Activated CD8-positive, alpha-beta memory T cell treated with anti-CD3 and anti-CD28 coated beads, Interleukin-2, amount 50 U/mL, for 24 hours (primary cell): Measurements from ENCODE around the gene KIF5C.

Experiments
- DNase-seq: peaks from one replicate; pipeline ENCODE4 v3.0.0-alpha.2; 2020; ENCODE audit errors: extremely low read depth

Gene KIF5C

DNA sequence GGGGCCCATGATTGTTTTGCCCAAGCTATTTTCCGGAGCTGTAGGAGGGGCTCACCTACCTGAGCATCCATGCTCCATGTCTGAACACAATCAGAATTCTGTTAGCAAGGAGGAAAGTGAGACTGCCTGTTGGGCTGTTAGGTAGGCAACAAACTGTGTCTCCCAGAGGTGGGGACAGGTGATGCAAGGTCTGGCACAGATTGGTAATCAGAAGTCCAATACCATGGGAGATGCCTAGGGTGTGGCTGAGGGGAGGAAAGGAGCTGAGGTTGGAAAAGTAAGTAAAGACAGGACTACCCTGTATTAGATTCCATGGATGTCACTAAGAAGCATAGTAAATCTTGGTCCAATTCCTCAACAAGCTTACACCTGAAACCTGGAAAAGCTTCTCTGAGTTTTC is 166.5 kb downstream of the KIF5C start:
- no peak for DNase-seq

DNA sequence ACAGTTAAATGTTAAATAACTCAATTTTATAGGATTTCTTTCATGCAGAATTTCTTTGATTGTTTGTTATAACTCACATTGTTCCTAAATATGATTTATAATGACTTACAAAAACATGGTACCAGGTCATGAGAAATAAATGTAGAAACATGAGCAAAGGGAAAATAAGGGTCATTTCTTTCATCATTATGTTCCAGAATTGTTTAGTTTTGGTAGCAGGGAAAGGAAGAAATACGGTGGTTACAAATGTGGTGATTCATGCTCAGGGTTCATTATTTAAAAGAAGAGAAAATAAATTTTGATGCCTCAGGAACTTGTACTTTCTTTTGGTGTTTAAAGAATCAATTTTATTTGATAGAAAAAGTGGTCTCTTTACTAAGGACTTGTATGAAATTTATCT is 167.9 kb downstream of the KIF5C start:
- DNase-seq, result no peak

DNA sequence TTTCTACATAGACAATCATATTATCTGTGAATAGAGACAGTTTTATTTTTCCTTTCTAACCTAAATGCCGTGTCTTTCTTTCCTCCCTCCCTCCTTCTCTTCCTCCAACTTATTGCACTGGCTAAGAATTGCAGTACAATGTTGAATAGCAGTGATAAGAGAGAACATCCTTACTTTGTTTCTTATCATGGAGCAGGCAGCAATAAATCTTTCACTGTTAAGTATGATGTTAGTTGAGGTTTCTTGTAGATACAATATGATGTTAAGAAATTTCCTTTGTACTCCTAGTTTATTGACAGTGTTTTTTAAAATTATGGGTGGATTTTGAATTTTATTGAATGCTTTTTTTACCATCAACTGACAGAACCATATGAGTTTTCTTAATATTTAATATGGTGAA is 169.5 kb downstream of the KIF5C start:
- DNase-seq, result no peak

DNA sequence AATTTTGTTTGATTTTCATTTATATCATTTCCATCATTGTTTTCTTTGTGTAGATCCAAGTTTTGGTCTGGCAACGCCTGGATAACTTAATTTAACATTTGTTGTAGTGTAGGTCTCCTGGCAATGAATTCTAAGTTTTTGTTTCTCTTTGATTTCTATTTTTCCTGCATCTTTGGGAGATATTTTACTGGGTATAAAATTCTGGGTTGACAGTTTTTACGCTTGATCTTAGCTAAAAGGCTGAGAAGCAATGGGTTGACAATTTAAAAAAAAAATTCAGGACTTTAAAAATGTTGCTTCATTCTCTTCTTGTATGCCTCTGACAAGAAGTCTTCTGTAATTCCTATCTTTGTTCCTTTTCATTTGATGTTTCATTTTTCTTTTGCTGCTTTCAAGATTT is 172.1 kb downstream of the KIF5C start:
- no peak for DNase-seq

DNA sequence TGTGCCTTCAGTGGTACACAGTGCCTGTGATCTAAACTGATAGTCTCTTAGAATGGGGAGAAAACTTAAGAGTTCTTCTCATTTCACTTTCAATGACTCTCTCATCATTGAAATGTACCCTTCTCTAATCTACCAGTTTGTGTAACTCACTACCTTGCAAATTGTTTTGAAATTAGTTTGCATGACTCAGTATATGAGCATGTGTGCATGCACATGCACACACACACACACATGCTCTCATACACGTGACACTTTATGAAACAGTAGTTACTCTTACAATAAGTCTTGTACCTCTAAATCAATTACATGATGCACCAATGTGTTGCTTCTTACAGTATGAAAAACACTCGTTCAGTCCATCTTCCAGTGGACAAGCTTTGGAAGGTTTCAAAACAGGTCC is 174.1 kb downstream of the KIF5C start:
- DNase-seq, result no peak

DNA sequence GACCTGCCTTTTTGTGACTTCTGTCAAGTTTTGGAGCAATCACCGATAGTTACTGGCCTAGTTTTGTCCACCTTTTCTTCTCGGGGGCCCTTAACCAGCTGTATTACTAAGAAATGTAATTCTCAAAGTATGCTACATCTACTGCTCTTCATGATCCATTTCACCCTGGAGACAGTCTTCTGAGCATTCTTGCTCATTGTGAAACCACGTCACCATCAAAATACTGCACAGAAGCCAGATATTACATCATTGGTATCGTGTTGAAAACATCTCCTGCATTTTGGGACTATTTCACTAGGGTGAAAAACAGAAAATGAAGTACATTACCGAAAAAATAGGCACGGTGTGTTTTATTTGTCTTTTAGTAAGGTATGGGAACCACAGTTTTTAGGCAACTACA is 175.2 kb downstream of the KIF5C start:
- no peak for DNase-seq

DNA sequence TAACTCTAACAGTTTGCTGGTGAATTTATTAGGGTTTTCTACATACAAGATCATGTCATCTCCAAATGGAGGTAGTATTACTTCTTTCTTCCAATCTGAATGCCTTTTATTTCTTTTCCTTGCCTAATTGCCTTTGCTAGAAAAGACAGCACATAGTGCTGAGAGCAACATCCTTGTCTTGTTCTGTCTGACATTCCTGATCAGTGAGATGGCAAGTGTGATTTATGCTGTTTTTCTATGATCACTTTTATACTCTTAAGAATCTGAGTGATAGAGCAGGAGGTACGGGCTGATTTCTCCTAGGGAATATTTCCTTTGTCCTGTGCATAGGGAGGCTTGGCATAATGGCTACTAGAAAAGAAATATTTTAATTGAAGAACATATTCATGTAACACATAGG is 180.7 kb downstream of the KIF5C start:
- no peak for DNase-seq

DNA sequence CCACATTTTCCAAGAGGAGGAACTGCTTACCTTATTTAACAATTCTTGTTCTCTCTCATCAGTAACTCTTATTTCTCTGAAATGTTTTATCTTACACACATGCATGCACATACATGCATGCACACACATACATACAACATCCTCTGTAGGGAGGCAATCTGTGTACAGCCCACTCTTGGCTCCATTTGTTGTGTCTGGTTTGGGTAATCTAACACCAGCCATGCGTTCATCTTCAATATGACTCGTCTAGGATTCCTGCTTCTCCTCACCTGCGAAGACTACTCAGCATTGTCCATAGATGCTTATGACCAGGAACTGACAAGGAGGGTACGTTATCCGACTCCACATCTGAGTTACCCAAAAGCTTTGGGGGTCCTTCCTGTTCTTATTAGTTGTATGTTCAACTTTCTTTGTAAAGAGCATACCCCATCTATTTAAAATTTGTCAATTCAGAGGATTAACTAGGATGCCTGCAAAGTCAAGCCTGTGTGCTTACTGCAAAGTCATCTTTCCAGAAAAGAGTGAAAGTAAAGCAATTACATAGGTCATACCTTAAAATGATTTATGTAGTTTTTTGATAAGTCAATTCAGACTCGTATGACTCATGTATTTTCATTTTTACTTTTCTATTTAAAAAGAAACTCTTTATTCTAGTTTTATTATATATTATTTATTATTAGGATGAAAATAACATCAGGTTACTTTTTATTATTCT is 181.7 kb downstream of the KIF5C start:
- DNase-seq, result no peak

DNA sequence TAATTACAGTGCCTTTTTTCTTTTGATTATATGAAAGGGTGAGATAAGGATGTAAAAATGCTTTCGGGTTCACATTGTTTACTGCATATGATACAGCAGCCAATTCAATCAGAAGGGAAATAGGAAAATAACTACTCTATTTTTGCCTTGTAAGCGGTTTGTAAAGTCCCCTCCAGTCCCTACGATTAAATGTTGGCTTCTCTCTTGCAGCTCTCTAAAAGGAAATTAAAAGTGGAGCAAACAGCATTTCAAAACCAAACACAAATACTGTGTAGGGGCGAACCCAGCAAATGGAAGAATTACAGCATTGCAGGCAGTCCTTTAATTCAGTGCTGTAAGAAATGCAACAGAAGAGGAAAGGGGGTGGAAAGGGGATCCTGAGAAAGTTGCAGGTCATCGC is 182.4 kb downstream of the KIF5C start:
- DNase-seq, result no peak

DNA sequence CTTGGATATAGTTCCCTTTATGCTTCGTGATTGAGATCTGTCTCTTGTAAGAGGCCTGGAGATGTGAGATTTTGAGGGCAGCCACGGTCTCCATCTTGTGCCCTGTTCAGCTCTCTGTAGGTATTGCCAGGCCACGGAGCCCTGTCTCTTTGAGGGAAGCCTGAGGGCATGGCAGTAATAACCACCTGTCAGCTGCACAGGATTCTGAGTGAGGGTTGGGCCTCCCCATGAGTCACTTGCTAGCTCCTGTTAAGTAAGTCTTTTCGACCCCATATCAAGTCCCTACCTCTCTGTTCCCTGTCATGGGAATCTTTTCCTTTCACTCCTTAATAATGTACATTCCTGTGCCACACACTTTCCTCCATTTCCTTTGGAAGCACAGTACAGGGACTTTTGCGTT is 183.9 kb downstream of the KIF5C start:
- DNase-seq, result no peak

DNA sequence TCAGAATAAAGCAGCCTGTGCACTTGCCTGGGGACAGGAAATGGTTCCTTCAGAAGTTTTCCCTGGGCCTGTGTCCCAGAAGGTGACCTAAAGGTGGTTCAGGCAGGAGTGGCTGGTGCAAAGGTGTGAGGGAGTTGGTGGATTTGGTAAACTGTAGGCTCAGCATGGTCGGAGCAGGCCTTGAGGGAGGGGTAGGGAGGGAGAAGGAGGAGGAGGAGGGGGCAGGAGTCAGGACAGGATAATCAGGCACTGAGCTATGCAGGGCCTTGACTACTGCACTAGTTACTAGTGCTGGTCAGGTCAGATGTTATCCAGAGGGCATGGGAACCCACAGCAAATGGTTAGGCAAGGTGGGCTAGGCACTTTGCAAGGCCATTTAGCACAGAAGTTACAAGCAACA is 184.8 kb downstream of the KIF5C start:
- no peak for DNase-seq

DNA sequence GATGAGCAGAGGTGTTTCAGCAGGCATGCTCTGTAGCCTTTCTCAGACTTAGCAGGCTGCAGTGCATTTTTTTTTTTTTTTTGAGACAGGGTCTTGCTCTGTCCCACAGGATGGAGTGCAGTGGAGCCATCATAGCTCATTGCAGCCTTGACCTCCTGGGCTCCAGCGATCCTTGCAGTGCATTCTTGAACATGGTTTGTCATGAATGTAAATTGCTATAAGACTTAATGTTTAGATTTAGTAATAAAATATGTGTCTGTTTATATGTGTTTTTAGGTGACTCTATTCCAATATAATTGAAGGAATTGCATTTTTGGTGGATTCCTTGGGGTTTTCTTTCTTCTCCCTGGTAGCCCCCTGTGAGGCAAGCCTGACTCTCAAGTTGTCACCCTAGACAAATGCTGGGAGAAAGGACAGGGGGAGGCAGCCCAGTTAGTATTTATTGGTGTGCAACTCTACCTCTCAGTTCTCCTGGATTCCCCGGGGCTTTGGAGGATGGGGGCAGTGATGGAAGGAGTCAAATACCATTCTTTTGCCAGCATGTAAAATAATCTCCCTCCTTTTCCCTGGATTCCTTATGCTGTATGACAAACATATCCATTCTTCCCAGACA is 186.2 kb downstream of the KIF5C start:
- DNase-seq, result no peak

DNA sequence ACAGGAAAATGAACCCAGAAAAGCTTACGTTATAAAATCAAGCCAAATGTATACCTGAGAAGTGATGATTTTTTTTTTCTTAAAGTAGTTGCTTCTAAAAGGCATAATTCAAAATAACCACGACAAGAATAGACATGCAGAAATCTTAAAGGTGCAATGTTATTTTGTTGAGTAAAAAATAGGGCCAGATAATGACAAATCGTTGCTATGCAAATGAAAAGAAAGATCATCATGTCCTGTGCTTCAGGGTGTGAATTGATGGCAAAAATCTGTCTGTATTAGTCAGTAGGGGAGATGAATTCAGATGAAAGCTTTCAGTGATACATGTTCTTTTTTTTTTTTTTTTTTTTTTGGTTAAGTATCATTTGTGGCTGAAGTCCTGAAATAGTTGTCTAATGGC is 187.5 kb downstream of the KIF5C start:
- no peak for DNase-seq

DNA sequence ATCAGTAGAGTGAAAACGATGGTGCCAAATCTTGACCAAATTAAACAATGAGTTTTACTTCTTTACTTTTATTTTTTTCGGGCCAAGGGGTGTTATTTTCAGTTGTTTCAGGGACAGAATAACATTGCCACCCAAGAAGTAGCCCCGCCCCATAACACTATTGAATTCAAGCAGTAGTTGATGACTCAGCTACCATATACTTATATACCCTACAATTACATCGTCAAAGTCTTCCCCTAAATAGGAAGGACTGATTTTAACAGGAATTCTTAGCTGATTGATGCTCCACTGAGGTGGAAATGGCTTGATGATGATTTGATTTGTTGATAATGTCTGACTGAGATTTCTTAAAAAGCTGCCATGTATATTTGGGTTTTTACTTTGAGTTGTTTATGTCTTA is 188.2 kb downstream of the KIF5C start:
- no peak for DNase-seq

DNA sequence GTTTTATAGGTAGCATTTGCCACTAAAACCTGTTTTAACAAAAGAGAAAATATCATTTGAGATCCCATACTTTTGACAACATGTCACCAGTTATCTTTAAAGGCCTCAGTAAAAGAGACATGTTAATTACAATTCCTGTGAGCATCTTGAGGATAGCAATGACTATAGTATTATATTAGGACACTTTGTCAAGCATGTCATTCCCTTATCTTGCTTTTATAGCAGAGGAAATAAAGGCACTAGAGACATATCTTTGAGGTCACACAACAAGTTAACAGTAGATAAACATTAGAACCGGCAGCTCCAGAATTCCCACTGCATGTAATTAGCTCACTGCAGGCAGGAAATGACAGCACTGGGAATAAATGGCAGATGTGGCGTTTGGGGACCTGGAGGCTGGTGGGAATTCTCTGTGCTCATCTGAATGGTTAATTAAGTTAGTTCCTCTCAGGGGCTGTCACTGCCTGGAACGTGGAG is 189.4 kb downstream of the KIF5C start:
- DNase-seq, result no peak

DNA sequence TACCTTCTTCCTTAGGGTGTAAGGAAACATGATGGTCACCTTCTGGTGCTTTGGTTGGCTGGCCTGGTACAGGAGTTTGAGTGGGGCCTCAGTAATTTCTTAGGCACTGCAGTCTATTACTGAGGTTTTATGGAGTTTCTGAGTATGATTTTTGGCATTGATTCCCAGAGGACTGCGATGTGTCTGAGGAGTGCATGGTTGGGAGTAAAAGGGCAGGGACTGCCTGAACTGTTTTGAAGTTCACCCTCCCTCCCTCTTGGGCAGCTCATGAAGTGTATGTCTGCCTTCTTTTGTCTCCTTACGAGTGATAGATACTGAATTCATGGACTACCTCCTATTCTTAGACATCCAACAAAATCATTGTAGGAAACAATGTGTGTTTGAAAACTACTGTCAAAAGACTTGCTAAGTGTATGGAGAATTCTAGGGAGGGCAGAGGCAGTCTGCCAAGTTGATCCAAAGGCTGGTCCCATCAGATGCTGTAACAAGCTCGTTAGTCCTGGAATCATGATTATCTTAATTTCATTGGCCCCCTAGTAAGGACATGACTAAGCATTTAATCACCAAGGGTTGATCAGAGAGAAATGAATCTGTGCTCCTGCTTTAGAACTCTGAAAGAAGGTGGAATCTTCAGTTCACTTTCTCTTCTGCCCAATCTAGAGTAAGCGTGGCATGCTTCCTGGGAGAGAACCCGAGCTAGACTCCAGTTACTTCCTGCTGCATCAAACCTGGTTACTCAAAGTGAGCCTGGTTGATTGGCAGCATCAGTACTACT is 190.0 kb downstream of the KIF5C start:
- DNase-seq, result no peak

DNA sequence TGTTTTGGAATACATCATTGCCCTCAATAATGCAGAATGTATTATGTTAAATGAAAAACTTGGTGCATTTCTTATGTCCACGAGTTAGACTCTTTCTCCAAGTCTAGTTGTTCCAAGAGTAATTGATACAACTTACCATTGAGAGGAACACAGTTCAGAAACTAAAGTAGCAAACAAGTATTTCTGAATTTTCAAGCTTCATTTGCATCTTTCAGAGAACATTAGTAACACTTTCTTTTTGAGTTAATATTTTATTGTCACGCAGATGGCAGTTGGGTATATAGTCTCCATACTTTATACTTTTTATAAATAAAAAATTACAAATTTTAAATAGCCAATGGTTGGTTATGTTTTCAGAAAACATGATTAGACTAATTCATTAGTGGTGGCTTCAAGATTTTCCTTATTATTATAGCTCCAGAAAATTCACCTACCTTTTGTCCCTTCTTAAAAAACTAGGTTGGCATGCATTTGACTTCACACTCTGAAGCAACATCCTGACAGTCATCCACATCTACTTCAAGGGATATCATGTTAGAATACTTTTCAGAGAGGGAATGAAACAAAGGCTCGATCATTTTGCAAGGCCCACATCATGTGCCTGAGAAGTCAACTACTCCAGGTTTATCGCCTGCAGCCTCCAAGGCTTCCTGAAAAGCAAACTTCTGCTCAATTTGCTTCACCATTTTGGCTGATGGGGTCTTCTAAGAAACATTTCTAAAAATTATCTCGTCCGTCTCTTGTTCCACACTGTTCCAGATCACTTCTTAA is 193.4 kb downstream of the KIF5C start:
- no peak for DNase-seq

DNA sequence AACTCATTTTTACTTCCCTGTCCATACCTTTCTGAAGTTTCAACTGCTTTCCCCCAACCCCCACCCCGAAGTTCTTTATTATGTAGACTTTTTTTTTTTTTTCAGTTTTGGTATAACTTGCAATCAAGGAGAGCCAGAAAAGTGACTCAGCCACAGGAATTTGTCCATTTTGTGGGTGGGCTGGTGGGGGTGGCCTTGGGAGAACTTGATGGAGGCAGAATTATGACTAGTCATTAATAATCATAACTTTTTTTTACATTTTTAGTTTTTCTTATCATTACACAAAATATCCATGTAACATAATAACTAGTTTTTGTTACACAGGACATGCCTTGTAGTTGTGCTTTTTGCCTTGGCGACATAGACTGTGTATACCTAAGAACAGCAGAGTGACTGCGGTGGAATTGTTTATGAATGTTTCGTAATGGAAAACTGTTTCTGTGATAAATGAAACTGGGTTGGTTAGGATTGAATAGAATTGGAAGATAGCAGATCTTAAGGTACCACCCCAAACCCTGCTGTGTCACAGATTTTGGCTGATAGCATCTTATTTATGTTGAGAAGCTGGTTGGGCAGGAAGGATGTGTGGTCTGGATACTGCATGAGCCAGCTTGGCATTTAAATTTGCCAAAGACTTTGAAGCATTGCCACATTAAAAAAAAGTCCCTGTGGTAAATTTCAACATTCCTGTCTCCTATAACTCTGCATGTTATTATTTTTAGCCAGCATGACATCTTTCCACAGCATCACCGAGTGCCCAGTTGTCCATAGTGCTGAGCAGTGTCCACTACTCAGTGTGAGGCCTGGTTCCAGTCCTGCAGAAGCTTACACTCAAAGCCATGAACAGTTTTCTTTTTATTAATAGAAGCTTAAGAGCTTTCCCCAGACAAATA is 194.2 kb downstream of the KIF5C start:
- no peak for DNase-seq

DNA sequence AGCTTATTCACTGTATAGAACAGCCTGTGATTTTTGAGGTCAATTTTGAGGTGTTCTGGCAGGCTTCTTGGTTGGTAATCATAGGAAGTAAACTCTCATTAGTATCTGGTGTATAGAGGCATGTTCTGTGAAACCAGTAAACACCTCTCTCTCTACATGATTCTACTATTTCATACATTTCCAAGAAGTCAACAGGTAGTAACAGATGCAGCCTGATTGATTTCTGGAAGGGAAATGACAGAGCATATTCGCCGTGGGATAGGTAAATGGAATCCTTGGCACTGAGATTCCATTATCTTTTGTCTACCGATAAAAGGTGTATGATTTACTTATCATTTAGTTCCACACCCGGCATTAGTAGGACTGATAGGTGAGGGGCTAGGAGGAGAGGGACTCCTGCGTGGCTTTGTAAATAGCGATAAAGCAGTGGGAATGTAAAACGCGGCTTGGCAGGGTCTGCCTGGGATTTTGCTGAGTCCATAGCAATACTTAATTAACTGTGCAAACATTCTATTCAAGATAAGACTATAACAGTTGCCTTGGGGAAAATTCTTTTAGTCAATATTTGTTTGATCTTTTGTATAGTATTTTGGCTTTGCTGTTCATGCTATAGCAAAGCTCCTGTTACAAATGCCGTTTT is 195.8 kb downstream of the KIF5C start:
- no peak for DNase-seq

DNA sequence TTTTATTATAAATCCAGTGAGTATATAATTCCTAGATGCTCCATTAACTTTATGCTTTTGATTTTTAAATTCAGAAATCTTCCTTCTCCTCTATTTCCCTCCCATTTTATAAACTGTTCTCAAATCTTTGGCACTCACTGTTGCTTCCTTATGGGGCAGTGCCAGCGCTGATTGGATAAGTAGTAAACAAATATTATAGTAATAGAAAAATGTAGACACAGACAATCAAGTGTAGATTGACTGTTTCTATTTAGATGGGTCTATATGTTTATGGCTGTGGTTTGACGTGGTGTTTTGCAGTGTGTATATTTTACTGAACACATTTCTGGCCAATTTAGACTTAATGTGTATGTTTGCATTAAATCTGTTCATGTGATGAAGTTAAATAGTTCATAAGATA is 200.1 kb downstream of the KIF5C start:
- no peak for DNase-seq

DNA sequence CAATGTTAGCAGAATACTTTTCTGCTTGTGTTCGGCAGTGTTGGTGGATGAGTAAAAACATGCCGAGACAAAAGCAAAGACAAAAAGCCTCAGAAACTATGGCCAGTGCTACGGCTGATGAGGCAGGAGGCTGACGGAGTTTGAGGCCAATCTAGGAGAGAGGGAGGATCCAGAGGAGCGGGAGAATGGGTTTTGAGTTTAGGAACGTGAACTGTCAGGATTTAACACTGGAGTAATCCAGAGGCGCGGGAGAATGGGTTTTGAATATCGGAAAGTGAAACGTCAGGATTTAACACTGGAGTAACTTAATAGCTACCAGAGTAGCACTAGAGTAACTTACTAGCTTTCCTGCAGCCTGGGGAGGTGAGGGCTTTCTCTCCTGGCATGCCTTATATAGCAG is 200.8 kb downstream of the KIF5C start:
- no peak for DNase-seq
